HCT116 (cell line): Measurements from ENCODE around the gene COG5. TPM values are rescaled to one million over a fixed set of nuclear protein-coding genes. Genes with fewer than 3 reads are reported as not detected.

Source experiments
- ATAC-seq: fragments of 200-7000 bp; cut with Tn5 transposase; 2 replicates; pipeline ENCODE4 v1.9.1; 2020; ENCODE audit warnings: mild to moderate bottlenecking, moderate library complexity
- BruUV-seq: library from RNA; stranded (reverse); fragments of 400-500 nt; replicated peaks from 2 replicates; lab custom pipeline; 2021; lab: Mats Ljungman, UMichigan
- CTCF ChIA-PET: fragments of 300-600 bp; sonication (Branson Sonifier 250); formaldehyde crosslinking; loops from one replicate; lab custom pipeline; 2021; ENCODE audit warnings: antibody characterized with exemption; lab: Charles Lee
- POLR2A ChIA-PET: fragments of 300-600, 350-600 bp; sonication (Branson Sonifier 250); formaldehyde crosslinking; loops from one replicate; lab custom pipeline; 2021; ENCODE audit warnings: antibody characterized with exemption; lab: Charles Lee
- RAD21 ChIA-PET, 2 experiments: fragments of 300-600 bp; sonication (Branson Sonifier 250); formaldehyde crosslinking; loops; one replicate each; lab custom pipeline; 2023; ENCODE audit warnings: low total read pairs in 2 of 2; ENCODE audit not compliant: uncharacterized antibody in 2 of 2, unreplicated experiment in 2 of 2, low non-redundant PET in 1 of 2; lab: Charles Lee
- DNase-seq: peaks from one replicate; pipeline ENCODE4 v3.0.0-alpha.2; 2010; ENCODE audit warnings: low read depth, low spot score
- H2AFZ ChIP-seq: fragments of 200-600 bp; shearing (Covaris generic), sonication (generic); 2 replicates; pipeline ENCODE4 v1.6.1; 2017; ENCODE audit warnings: low read depth, mixed run types, mixed read lengths, antibody characterized with exemption, low read length; ENCODE audit not compliant: poor library complexity, severe bottlenecking
- H3K27ac ChIP-seq: 2 replicates; pipeline ENCODE4 v1.5.1; 2012; ENCODE audit warnings: low read depth, low read length
- H3K27me3 ChIP-seq: fragments of 200-600 bp; sonication (generic); 2 replicates; pipeline ENCODE4 v1.6.1; 2016; ENCODE audit warnings: mixed run types, low read length, mixed read lengths; ENCODE audit not compliant: insufficient read depth
- H3K36me3 ChIP-seq, 2 experiments: fragments of 200-500 bp in 1 of 2; fragments of 200-600 bp in 1 of 2; sonication (Bioruptor generic) in 1 of 2; sonication (generic) in 1 of 2; 2 replicates each; pipeline versions ENCODE4 v1.5.1 to v1.6.1; 2014 to 2016; ENCODE audit warnings: low read length in 2 of 2, inconsistent platforms in 1 of 2, mixed read lengths in 1 of 2, mixed run types in 1 of 2; ENCODE audit not compliant: insufficient read depth in 2 of 2, control insufficient read depth in 1 of 2
- H3K4me1 ChIP-seq, 2 experiments: fragments of 200-600 bp in 1 of 2; sonication (generic) in 1 of 2; 2 replicates each; pipeline versions ENCODE4 v1.5.1 to v1.6.1; 2012 to 2017; ENCODE audit warnings: low read length in 2 of 2, inconsistent platforms in 1 of 2, mild to moderate bottlenecking in 1 of 2, mixed read lengths in 1 of 2, mixed run types in 1 of 2, moderate library complexity in 1 of 2; ENCODE audit not compliant: insufficient read depth in 2 of 2, control insufficient read depth in 1 of 2
- H3K4me2 ChIP-seq: fragments of 200-600 bp; sonication (generic); 2 replicates; pipeline ENCODE4 v1.6.1; 2017; ENCODE audit warnings: mixed run types, low read length, mixed read lengths
- H3K4me3 ChIP-seq, 2 experiments: fragments of 200-600 bp in 1 of 2; sonication (generic) in 1 of 2; replicated peaks in 1 of 2; 2 replicates each; pipeline ENCODE4 v1.5.1; 2011 to 2016; ENCODE audit warnings: low read length in 2 of 2, control low read depth in 1 of 2, low read depth in 1 of 2, mild to moderate bottlenecking in 1 of 2, mixed read lengths in 1 of 2, mixed run types in 1 of 2
- H3K79me2 ChIP-seq: fragments of 200-600 bp; sonication (generic); 2 replicates; pipeline ENCODE4 v1.6.1; 2017; ENCODE audit warnings: mild to moderate bottlenecking, mixed run types, low read length, moderate library complexity, mixed read lengths; ENCODE audit not compliant: insufficient read depth
- H3K9ac ChIP-seq: fragments of 200-600 bp; sonication (generic); 2 replicates; pipeline ENCODE4 v1.6.1; 2016; ENCODE audit warnings: low read length, mixed read lengths
- H3K9me2 ChIP-seq: fragments of 200-600 bp; sonication (generic), shearing (Covaris generic); 2 replicates; pipeline ENCODE4 v1.6.1; 2017; ENCODE audit warnings: mixed run types, mild to moderate bottlenecking, moderate library complexity; ENCODE audit not compliant: insufficient read depth
- H3K9me3 ChIP-seq, 2 experiments: fragments of 200-500 bp in 1 of 2; fragments of 200-600 bp in 1 of 2; sonication (Bioruptor generic) in 1 of 2; sonication (generic) in 1 of 2; 2 replicates each; pipeline ENCODE4 v1.6.1; 2014 to 2017; ENCODE audit warnings: low read length in 2 of 2, mixed read lengths in 2 of 2, inconsistent platforms in 1 of 2, low read depth in 1 of 2, mild to moderate bottlenecking in 1 of 2, mixed run types in 1 of 2, moderate library complexity in 1 of 2; ENCODE audit not compliant: control insufficient read depth in 1 of 2, insufficient read depth in 1 of 2
- H4K20me1 ChIP-seq: fragments of 200-600 bp; sonication (generic), shearing (Covaris generic); 2 replicates; pipeline ENCODE4 v1.6.1; 2017; ENCODE audit warnings: mixed run types, mild to moderate bottlenecking, moderate library complexity; ENCODE audit not compliant: insufficient read depth
- EGR1 ChIP-seq: IDR thresholded peaks from 2 replicates; pipeline ENCODE4 v1.6.1; 2012; ENCODE audit warnings: low read depth
- ELF1 ChIP-seq: IDR thresholded peaks from 2 replicates; pipeline ENCODE4 v1.6.1; 2012; ENCODE audit warnings: low read depth, borderline replicate concordance
- FOSL1 ChIP-seq: IDR thresholded peaks from 2 replicates; pipeline ENCODE4 v1.6.1; 2012; ENCODE audit warnings: low read depth
- MAX ChIP-seq: IDR thresholded peaks from 2 replicates; pipeline ENCODE4 v1.6.1; 2012
- POLR2A ChIP-seq: IDR thresholded peaks from 2 replicates; pipeline ENCODE4 v1.7.0; 2011; ENCODE audit warnings: borderline replicate concordance; ENCODE audit not compliant: insufficient read depth, insufficient read length; ENCODE audit errors: extremely low read depth
- RAD21 ChIP-seq: IDR thresholded peaks from 2 replicates; pipeline ENCODE4 v1.6.1; 2012; ENCODE audit warnings: low read depth, mild to moderate bottlenecking
- SP1 ChIP-seq: IDR thresholded peaks from 2 replicates; pipeline ENCODE4 v1.6.1; 2012; ENCODE audit warnings: low read depth
- SRF ChIP-seq: IDR thresholded peaks from 2 replicates; pipeline ENCODE4 v1.6.1; 2012; ENCODE audit warnings: low read depth
- TCF7L2 ChIP-seq: IDR thresholded peaks from 2 replicates; pipeline ENCODE4 v1.7.0; 2011; ENCODE audit warnings: borderline replicate concordance, inconsistent platforms; ENCODE audit not compliant: insufficient read depth, insufficient read length; ENCODE audit errors: extremely low read depth
- ZNF274 ChIP-seq: fragments of 200-500 bp; sonication (Bioruptor generic); IDR thresholded peaks from 2 replicates; pipeline ENCODE4 v1.6.1; 2014; ENCODE audit warnings: mild to moderate bottlenecking, low read depth, low read length, inconsistent platforms
- intact Hi-C: fragments of 100-400 bp; cut with micrococcal nuclease; formaldehyde crosslinking; loops from 2 replicates; pipeline ENCODE4 v1.10.0; 2022
- total RNA-seq: library from RNA; stranded (reverse); gene quantifications from one replicate; pipeline ENCODE4 v1.2.1, GENCODE V29; 2021; ENCODE audit not compliant: unreplicated experiment
- TF ChIP-seq, protein P1 (sequence below): IDR thresholded peaks from 2 replicates; pipeline ENCODE4 v1.6.1; 2012
- TF ChIP-seq, protein P2 (sequence below), 3 experiments: fragments of 200-600 bp in 1 of 3; sonication (generic) in 1 of 3; IDR thresholded peaks in 2 of 3; conservative IDR thresholded peaks in 1 of 3; 2 replicates each; pipeline ENCODE4 v1.5.1; 2012 to 2017; ENCODE audit warnings: low read depth in 2 of 3, low read length in 2 of 3, antibody characterized with exemption in 1 of 3, borderline replicate concordance in 1 of 3, control low read depth in 1 of 3, mild to moderate bottlenecking in 1 of 3, mixed read lengths in 1 of 3, mixed run types in 1 of 3, moderate library complexity in 1 of 3; ENCODE audit not compliant: insufficient read depth in 1 of 3

The COG5 gene
- total RNA-seq, 1 experiment from 2014 or later: 30.7 TPM

DNA sequence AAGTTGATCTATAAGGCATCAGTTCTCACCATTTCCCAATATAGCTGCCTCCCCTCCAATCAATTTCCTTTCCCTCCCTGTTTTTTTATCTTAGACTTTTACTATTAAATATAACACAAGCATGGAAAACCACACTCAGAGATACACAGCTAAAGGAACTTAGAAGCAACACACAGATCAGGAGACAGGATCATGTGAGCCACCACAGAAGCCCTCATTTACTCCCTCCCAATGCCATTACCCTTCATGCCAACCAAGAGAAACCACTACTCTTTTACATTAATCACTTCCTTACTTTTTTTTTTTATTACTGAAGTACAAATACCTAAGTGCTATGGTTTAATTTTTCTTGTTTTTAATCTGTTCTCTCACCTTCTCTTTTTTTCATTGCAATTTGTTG is 33.0 kb downstream of the COG5 start:
- Histone ChIP-seq H3K27ac (no peak overlapping the region), H3K79me2 (peaks cover 3% of the 10 kb centered on the region; the same call in 1 of the 2 replicates), H3K4me1 (peaks cover 0 to 8% of the 10 kb centered on the region in 2 experiments; a peak in 1 of 4 replicates), H3K27me3 (no peaks in the 10 kb centered on the region), H3K9me3 (no peaks in the 10 kb centered on the region), H2AFZ (no peak overlapping the region), H4K20me1 (no peaks in the 10 kb centered on the region), H3K4me2 (no peak overlapping the region), H3K9ac (no peak overlapping the region), H3K9me2 (no peaks in the 10 kb centered on the region), H3K4me3 (no peak overlapping the region), H3K36me3 (no peaks in the 10 kb centered on the region)
- ATAC-seq: no peak
- intact Hi-C loops: no loop called here
- ChIA-PET RAD21 (no interaction called here), POLR2A (no interaction called here), CTCF (no interaction called here)
- no TSS peak for BruUV-seq
- TF ChIP-seq, protein P1, sequence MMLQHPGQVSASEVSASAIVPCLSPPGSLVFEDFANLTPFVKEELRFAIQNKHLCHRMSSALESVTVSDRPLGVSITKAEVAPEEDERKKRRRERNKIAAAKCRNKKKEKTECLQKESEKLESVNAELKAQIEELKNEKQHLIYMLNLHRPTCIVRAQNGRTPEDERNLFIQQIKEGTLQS: no peak
- no peak for TF ChIP-seq MAX
- no peak for TF ChIP-seq SRF
- no peak for TF ChIP-seq EGR1
- TF ChIP-seq, protein P2, sequence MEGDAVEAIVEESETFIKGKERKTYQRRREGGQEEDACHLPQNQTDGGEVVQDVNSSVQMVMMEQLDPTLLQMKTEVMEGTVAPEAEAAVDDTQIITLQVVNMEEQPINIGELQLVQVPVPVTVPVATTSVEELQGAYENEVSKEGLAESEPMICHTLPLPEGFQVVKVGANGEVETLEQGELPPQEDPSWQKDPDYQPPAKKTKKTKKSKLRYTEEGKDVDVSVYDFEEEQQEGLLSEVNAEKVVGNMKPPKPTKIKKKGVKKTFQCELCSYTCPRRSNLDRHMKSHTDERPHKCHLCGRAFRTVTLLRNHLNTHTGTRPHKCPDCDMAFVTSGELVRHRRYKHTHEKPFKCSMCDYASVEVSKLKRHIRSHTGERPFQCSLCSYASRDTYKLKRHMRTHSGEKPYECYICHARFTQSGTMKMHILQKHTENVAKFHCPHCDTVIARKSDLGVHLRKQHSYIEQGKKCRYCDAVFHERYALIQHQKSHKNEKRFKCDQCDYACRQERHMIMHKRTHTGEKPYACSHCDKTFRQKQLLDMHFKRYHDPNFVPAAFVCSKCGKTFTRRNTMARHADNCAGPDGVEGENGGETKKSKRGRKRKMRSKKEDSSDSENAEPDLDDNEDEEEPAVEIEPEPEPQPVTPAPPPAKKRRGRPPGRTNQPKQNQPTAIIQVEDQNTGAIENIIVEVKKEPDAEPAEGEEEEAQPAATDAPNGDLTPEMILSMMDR (IDR thresholded peaks at IDR 0.05 in 2 of 3, conservative IDR thresholded peaks at IDR 0.05 in 1 of 3; ENCODE audit: borderline replicate concordance in 1 of 3, insufficient read depth in 1 of 3, low read depth in 2 of 3, low read length in 2 of 3): no peak
- no peak for TF ChIP-seq FOSL1
- no peak for TF ChIP-seq ELF1
- no peak for TF ChIP-seq POLR2A
- no peak for TF ChIP-seq SP1
- no peak for TF ChIP-seq ZNF274
- no peak for TF ChIP-seq TCF7L2
- TF ChIP-seq RAD21: no peak
- no peak for DNase-seq
